GM18861 (cell line): ENCODE measurements around the gene LMO7.

ENCODE experiments used
- ATAC-seq: cut with Tn5 transposase; IDR thresholded peaks from one replicate; pipeline ENCODE4 v1.9.1; 2021; ENCODE audit not compliant: unreplicated experiment

Gene LMO7

GRCh38 chr13:75832812-75833211, 196.7 kb downstream of the LMO7 start:
- no peak for ATAC-seq

- no peak for ATAC-seq
Measured at GRCh38 chr13:75836441-75836840, 200.3 kb downstream of the LMO7 start.

DNA sequence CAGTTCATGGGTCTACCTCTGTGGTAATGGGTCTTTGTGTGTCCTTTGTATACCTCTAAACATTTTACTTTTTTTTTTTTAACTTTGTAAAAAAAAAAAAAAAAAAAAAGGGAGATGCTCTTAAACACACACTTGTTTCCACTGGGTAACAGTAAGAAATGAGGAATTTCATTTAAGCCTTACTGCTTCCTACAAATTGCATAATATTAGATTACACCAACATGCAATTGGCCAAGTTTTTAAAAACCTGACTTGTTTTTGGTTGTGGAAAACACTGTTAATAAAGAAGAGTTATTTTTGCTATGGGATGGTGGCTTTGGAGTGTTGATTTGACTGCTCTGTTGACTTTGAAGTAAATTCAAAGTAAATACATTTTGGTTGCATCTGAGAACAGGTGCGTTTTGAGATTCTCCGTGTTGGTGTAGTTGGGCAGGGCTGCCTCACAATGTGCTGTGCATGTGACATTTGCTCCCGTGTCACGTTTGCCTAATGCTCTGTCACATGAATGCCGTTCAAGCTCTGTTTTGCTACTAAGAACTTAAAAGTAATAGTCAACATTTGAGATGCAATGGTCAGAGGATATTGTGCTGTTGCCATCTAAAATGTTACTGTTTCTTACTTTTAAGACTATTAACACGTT, 202.4 kb downstream of the LMO7 start:
- no peak for ATAC-seq

DNA sequence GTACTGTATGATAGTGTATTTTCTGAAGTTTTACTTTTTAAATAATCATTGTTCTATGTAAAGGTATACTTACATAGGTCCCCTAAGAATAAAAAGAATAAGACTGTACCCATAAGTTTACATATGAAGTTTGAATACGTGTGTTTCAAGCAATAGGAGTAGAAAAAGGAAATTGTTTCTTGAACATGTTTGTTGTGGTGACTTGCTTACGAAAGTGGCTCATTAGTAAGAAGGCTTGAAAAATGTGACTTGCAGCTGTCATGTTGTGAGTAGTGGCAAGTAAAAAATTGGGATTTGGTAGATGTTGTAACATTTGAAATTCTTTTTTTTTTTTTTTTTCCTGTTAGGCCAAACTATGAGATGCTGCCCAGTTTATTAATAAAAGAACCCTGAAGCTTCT, 203.3 kb downstream of the LMO7 start:
- no peak for ATAC-seq

DNA sequence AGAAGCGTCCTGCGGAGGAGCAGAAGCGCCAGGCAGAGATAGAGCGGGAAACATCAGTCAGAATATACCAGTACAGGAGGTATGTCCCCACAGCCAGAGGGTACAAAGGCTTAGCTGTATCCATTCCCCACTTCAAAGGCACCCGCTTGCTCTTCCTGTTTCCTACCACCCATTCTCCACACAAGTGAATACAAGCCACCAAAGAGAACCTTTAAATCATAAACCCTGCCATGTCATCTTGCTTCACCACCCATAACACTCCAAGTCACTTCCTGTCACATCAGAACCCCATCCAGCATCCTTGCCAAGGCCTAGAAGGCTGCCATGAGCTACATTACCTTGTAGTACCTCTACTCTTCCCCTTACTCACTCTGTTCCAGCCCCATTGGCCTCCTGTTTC, 205.8 kb downstream of the LMO7 start:
- no peak for ATAC-seq

- ATAC-seq = no peak
Measured at GRCh38 chr13:75843074-75843473, 206.9 kb downstream of the LMO7 start.

- no peak for ATAC-seq
Measured at GRCh38 chr13:75843991-75844390, 207.9 kb downstream of the LMO7 start.

- no peak for ATAC-seq
Measured at GRCh38 chr13:75847588-75847987, 211.5 kb downstream of the LMO7 start.

- no peak for ATAC-seq
Measured at GRCh38 chr13:75850916-75851315, 214.8 kb downstream of the LMO7 start.

DNA sequence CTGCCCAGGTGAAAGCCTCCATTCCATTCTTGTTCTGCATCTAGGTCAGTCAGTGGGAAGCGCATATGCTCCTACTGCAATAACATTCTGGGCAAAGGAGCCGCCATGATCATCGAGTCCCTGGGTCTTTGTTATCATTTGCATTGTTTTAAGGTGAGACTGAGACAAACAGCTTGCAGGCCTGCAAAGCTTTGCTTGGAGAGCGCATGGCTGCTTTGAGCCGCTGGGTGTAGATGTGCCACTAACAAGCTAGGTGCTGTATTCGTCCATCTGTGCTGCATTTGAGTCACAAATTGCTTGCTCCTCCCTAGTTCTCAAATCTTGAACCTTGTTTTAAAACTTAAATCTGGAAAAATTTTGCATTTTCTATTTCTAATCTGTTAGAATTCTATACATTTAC, 219.1 kb downstream of the LMO7 start:
- no peak for ATAC-seq

DNA sequence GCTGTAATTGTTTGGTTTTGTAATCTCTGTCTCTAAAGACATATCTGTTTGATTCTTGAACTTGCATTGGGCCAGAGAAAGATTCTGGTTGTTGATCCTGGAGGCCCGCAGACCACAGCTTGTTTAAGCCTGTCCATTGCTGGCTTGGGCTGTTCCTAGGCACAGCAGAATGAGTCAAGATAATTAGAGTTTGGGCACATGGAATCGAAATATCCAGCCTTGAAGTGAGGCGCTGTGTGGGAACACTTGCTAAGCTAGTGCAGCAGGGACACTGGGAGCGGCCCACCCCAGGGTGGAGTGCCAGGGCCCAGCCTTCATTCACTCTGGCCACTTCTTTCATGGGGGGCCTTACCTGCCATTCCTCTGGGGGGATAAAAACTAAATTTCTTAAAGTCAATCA, 219.7 kb downstream of the LMO7 start:
- no peak for ATAC-seq

- ATAC-seq = no peak
Measured at GRCh38 chr13:75857291-75857690, 221.2 kb downstream of the LMO7 start.

GRCh38 chr13:75860935-75861334, 224.8 kb downstream of the LMO7 start:
- ATAC-seq = no peak

GRCh38 chr13:75861786-75862185, 225.7 kb downstream of the LMO7 start:
- ATAC-seq = no peak

DNA sequence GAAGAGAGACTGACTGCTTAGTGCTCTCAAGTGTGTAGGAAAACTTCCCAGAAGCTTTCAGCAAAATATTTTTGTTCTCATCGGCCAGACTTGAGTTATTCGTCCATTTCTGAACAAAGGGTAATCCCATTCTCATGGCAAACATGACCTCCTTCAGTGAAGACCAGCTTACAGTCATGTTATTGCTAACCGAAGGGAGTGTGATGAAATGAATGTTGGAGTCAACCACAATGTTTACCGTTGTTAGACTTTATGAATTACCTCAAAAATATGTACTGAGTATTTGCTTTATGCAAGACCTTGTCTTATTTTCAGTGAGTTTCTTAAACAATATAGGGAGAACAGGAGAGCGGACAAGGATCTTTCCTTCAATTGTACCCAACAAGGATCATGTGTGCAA, 228.6 kb downstream of the LMO7 start:
- no peak for ATAC-seq

DNA sequence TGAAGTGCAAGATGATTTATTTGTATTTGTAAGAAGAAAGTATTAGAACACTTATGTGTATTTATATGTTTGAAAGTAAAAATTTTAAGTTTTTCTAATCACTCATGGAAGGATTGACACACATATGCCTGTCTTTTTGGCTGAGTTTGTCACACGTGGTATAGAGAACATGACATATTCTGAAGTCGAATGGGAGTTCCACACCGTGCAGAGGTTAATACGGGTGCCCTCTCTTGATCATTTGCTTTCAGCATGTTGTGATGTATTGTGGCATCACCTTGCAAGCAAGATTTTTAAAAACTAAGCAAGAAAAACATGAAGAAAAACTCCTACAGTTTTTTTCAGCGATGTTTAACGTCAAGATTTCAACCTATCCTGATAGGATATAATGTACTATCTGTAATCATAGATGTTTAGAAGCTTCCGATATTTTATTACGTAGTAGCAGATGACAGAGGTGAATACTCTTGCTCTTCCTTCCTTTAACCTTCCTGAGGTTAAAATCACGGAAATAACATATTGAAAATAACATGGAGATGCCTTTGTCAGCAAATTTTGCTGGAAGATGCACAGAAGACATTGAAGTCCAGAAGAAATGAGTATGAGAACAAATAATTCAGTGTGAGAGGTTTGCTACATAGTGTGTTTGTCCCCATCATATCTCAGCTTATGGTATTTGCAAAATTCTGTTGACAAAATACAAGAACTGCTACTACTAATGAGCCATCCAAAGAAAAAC, 231.4 kb downstream of the LMO7 start:
- ATAC-seq = no peak

DNA sequence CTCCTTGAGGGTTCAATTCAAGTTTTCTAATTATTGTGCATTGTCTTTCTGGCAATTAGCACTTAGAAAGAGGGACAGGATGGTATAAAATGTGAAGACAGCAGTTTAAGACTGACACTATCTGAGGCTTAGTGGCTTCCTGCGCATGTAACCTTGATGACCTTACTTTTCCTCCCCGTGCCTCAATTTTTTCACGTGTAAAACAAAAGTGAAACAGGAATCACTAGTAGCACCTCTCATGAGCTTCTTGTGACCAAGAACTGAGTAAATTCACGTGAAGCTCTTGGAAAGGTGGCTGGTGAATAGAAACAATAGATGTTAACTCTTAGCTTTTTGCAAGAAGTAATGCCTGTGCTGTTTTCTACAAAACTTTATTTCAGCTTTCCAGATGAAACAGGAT, 233.9 kb downstream of the LMO7 start:
- ATAC-seq = no peak

DNA sequence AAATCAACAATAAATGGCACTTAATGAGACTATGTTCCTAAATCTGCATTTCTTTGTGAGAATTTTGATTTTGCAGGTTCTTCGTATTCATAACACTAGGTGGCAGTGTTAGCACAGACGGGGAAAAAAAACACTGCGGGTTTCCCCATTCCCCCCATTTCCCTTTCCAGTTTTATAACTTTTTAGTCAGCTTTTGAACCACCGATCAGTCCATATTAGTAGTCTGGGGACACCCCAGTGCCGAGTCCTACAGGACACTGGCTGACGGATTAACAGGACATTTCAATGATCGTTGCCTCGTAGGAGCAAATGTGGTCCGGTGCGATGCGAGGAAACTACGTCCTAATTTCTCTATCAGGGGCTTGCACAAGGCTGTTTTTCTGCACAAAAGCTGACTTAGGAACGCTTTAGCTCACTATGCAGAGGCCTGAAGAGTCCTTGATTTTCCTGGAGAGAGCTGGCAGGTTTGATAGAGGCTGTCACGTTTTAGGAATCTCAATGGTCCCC, 234.3 kb downstream of the LMO7 start:
- no peak for ATAC-seq

DNA sequence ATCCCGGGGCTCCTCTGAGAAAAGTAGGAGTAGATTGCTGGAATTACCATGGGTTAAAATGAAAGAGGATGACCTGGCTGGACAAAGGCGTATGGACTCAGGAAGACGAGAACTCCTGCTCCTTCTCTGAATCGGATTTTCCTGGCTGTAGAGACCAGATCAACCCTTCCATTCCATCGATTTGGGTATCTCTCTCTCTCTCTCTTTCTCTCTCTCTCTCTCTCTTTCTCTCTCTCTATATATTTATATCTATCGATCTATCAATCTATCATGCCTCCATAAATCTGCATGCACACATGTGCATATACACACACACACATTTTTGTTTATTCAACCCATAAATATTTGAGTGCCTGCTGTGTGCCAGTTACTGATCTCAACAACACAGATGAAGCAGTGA, 234.9 kb downstream of the LMO7 start:
- no peak for ATAC-seq

GRCh38 chr13:75872980-75873379, 236.8 kb downstream of the LMO7 start:
- no peak for ATAC-seq

- no peak for ATAC-seq
Measured at GRCh38 chr13:75873494-75873893, 237.4 kb downstream of the LMO7 start.

DNA sequence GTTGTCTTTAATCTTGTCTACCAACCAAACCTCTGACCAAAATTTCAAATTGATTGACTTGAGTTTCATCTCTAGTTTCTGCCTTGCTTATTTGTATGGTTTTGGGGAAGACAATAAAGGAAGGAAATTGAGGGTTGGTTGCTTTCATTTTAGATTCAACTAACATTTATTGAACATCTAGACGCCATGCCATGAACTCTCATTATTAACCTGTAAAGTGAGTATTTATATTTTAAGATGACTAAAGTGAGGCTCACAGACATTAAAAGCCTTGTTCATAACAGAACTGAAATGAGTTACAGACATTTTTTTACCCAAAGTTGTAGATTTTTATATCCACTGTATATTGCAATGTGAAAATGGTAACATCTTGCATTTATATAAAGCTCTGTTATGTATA, 239.3 kb downstream of the LMO7 start:
- no peak for ATAC-seq
